ENCODE data around the gene RETREG1.

DNA sequence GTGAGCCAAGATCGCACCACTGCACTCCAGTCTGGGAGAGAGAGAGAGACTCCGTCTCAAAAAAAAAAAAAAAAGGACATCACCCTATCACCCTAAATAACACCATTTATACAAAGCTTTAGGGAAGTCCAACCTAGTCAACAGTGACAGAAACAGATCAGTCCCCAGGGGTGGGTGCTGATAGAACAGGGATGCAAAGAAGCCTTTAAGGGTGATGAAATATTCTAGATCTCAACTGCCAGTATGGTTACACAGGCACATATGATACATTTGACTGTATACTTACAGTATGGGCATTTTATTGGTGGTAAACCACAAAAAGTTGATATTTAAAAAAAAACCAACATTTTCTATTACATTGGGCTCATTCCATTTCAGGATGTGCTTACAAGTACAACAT lies 4.8 kb downstream of the RETREG1 start:
- no peak for TF ChIP-seq CTCF (IDR thresholded peaks at IDR 0.05)
- TF ChIP-seq POLR2A (IDR thresholded peaks at IDR 0.05) = no peak

Measured in lower leg skin (tissue), 3 donors.